CD4-positive, alpha-beta T cell treated with Interleukin-21 for 1 hour (primary cell): ENCODE data around the gene KLHL22.
"Not testable (repeated sequence)": the region's sequence is repeated elsewhere in the genome, so short reads cannot be mapped to it uniquely, and the experiment has no call there.

Experiments
- DNase-seq: peaks from one replicate; pipeline ENCODE4 v3.0.0-alpha.2; 2020

Gene KLHL22, protein sequence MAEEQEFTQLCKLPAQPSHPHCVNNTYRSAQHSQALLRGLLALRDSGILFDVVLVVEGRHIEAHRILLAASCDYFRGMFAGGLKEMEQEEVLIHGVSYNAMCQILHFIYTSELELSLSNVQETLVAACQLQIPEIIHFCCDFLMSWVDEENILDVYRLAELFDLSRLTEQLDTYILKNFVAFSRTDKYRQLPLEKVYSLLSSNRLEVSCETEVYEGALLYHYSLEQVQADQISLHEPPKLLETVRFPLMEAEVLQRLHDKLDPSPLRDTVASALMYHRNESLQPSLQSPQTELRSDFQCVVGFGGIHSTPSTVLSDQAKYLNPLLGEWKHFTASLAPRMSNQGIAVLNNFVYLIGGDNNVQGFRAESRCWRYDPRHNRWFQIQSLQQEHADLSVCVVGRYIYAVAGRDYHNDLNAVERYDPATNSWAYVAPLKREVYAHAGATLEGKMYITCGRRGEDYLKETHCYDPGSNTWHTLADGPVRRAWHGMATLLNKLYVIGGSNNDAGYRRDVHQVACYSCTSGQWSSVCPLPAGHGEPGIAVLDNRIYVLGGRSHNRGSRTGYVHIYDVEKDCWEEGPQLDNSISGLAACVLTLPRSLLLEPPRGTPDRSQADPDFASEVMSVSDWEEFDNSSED

DNA sequence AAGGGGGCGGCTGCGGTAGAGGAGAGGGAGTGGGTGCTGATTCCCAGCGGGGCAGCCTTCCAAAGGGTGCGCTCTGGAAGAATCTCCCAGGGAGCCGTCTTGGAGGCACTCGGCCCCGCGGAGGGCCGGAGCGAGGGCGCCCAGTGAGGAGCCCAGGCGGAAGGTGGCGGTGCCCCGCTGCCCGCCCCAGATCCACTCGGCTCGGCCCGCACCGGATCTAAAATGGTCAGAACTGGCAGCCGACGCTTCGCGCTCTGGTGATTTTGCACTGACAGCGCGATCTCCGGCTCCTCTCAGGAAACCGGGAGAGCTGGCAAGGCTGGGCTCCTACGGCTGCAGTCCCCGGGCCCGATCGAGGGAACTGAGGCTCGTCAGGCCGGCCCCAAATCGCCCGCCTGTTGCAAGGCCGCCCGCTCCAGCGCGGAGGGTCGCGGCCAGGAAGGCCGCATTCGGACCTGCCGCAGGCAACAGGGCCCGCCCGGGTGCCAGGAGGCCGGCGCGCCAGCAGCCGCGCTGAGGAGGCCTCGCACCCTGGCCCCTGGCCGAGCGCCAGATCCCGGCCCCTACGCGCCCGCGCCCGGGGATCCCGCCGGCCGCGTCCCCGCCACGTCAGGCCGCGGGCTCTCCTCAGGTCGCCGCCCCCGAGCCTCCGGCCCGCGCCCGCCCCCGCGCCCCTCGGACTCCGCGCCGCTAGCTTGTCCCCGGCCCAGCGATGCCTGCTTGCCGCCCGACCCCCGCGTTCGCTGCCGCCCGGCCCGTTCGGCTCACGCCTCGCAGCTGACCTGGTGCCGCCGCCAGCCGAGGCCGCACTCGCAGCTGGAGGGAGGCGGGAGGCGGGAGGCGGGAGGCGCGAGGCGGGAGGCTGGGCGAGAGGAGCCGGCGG is at the start of gene KLHL22:
KLHL22 (minus strand) TSS at position 818 of the 883 bp plus-strand sequence. CDS start 6,584 bp downstream, outside the sequence.
- peak; percentile 9 for DNase-seq

DNA sequence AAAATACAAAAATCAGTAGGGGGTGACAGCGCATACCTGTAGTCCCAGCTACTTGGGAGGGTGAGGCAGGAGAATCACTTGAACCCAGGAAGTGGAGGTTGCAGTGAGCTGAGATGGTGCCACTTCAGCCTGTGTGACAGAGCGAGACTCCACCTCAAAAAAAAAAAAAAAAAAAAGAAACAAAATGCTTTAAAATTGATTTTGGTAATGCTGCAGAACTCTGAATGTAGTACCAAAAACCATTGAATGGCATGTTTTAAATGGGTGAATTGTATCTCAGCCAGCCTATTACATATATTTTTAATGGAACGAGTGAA is 49.7 kb upstream of the KLHL22 start:
- not testable (repeated sequence) for DNase-seq

GRCh38 chr22:20542736-20543135 is 47.1 kb upstream of the KLHL22 start:
- no peak for DNase-seq

GRCh38 chr22:20542055-20542454 is 46.5 kb upstream of the KLHL22 start:
- no peak for DNase-seq

DNA sequence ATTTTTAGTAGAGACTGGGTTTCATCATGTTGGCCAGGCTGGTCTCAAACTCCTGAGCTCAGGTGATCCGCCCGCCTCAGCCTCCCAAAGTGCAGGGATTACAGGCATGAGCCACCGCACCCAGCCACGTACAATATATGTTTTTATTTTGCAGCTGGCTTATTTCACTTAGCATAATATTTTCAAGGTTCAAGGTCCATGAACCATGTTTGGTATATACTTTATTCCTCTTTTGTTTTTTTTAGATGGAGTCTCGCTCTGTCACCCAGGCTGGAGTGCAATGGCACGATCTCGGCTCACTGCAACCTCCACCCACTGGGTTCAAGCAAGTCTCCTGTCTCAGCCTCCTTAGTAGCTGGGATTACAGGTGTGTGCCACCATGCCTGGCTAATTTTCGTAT is 43.3 kb upstream of the KLHL22 start:
- not testable (repeated sequence) for DNase-seq

GRCh38 chr22:20537983-20538382 is 42.4 kb upstream of the KLHL22 start:
- DNase-seq = no peak

- DNase-seq = no peak
These were observed 41.7 kb upstream of the KLHL22 start for GRCh38 chr22:20537325-20537756.

DNA sequence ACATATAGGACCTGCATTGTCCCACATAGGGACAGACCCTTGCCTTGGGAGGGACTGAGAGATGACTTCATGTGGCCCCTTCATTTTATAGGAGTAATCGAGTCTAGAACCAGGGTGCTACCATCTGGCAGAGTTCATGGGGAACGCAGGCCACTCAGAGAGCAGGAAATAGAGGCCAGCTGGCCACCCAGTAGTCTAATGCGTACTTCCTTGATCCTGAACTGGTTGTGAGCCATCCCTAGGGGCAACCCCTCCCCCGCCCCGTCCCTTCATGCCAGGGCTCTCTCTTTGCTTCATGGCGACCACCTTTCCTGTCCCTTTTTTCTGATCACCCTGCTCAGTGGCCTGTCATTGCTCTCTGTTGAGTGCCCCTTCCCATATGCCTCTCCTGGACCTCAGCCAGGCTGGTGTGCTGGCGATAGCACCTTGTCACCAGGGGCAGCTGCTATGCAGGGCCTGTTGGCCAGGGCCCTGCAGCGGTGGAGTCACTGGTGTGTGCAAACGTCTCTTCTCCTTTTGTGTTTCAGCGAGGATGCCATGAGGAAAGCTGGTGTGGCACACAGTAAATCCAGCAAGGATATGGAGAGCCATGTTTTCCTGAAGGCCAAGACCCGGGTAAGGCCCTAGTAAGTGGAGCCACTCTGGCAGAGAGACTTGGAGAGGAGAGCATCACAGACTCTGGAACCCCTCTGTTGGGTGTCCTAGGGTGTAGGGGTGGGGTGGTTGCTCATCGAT is 41.2 kb upstream of the KLHL22 start:
- DNase-seq = no peak

- no peak for DNase-seq
These were observed 38.3 kb upstream of the KLHL22 start for GRCh38 chr22:20533879-20534265.

DNA sequence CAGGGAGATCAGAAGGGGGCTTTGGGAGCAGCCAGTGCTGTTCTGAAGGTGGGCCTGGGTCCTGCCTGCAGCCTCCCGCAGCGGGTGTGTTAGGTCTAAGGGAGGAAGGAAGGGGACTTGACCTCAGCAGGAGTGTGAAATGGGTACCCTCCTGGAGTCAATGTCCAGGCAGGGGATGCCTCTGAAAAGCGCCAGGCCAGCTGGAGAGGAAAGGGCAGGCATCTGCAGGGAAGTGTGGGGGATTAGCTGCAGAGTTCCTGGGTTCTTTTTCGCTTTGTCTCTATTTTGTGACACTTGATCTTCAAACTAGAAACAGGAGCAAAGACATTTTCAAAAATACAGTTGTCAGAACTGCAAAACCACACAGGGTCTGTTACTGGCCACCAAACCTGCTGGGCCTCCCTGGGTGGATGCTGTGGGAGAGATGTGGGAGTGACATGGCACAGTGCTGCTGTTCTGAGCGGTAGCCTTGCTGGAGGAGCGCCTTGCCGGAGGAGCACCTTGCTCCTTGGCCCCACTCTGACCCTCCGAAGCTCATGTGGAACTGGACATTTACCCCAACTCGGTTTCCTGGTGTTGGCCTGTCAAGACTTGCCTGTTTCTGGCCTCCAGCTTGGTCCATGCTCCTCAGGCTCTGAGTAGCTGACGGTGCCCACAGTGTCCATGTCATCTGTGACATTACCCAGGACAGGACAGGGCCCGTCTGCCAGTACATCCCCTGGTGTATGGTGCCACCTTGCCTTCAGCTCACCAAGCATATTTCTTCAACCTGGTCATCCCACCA is 37.7 kb upstream of the KLHL22 start:
- DNase-seq = no peak

DNA sequence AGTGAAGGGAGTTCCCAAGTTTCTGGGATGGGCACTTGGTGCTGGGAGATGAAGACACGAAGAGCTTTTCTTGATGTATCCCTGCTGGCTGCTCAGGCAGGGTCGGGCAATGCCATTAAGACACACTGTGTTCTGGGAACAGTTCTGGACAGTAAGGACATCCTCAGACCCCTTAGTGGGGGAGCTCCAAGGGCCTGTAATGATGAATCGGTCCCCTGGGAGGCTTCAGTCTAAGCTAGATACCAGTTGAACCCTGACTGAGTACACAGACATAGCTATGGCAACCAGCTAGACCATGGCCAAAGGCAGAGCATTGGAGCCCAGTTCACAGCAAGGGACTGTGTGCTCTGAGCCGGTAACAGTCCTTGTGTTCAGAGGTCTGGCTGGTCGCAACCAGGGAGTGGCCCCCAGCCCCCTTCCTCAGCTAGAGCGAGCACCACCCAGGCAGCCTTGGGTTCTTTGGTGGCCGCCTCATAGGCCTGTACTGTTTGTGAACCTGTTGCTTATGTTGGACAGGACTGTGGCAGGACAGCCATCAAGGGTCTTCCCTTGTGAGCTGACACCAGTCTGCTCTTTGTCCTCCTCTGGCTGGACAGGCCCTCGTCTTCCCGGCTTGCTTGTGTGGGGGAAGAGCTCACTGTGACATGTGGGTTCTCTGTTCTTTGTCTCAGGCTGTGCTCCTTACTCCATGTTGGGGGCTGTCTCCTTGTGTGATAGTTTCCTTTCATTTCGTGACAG is 36.8 kb upstream of the KLHL22 start:
- no peak for DNase-seq

DNA sequence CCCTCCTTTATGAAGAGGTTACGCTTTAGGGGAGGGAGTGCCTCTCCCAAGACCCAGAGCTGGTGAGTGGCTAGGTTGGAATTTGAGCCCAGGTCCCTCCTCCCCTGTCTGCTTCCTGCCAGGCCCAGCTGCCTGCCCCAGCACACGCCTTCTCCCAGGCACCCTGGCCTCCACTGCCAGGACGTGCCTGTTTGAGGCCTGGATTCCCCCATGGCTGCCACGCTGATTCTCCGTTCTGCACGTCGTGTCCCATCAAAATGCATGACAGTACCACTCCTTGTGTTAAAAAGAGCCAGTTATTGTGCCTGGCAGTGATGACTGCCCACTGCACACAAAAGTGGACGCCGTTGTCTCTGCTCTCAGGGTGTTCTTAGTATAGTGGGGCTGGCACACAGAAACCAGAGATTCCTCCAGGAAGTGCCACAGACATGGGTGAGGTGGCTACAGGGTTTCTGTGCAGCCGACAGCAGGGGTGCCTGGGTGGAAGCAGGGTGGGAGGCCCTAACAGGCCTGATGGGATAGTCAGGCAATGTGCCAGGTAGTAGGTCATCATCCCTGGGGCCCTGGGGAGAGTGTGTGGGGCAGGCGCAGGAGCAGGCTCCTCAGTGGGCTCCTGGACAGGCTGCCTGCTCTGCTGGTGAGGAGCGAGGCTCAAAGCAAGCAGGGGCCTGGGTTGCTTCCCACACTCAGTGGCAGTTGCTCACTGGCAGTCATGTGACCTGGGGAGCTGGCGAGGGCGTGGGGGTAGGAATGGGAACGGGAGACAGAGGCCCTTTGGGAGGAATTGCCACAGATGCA is 36.0 kb upstream of the KLHL22 start:
- no peak for DNase-seq

DNA sequence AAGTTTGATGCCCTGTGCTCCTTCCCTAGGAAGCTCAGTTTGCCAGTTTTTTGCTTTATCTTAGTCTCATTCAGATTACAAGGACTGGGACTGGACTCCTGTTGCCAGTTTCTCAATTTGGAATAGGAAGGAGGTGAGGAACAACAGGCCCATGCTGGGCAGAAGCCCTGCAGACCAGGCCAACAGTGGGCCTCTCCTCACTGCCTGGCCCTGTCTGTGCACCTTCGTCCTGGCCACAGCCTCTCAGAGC is 35.5 kb upstream of the KLHL22 start:
- no peak for DNase-seq

GRCh38 chr22:20530368-20531153 is 35.0 kb upstream of the KLHL22 start:
- DNase-seq = no peak

DNA sequence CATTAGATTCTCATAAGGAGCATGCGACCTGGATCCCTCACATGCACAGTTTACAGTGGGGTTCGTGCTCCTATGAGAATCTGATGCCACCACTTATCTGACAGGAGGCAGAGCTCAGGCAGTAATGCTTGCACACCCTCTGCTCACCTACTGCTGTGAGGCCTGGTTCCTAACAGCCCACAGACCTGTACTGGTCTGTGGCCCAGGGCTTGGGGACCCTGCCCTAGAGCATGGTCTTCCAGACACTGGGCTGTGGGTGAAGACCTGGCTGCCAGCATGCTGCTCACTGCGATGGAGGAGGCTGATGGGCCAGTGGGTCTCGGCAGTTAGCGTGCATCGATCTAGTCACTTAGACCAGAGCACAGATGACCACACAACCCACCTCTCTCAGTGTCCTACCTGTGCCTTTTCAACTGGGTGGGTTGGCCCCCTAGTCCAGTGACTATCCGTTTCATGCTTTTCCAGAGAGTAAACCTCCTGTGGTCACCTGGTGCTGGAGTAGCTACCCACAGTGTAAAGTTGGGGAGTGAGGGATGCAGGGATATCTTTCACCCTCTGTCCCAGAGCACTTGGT is 32.9 kb upstream of the KLHL22 start:
- no peak for DNase-seq

DNA sequence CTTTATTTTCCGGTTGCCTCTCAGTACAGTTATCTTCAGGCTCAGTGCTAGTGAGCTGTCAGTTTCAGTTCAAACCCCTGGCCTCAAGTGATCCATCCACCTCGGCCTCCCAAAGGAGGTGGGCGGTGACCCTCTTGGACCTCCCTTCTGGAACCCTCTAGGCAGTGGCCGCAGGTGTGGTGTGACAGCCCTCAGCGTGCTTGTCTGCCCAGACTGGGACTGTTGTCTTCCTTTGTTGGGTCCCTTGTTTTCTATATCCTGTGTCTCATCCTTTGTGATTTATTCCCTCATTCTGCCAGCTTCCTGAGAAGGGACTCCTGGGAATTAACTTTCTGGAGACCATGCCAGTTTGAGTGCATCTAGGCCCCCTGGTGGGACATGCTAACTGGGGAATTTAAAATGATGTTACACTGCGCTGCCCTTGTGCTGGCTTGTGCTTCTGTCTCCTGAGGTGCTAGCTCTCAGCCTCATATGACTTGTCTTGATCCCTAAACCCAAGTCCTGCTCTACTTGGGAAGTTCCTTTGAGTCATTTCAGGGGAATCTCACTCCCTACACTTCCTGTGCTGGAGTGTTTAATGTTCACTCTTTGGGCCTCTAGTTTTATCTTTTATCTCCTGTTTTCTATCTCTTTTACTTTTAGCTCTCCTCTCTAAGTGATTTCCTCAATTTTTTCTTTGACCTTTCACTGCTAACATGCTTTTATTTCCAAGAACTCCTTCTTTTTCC is 31.2 kb upstream of the KLHL22 start:
- DNase-seq = no peak

- no peak for DNase-seq
These were observed 30.7 kb upstream of the KLHL22 start for GRCh38 chr22:20526305-20526627.

- DNase-seq = no peak
These were observed 29.5 kb upstream of the KLHL22 start for GRCh38 chr22:20525048-20525447.

GRCh38 chr22:20524004-20524481 is 28.4 kb upstream of the KLHL22 start:
- DNase-seq = peak; percentile 50
